HFF-Myc (cell line): ENCODE results near the gene STON2.

Source experiments
- DNase-seq: peaks from one replicate; pipeline ENCODE4 v3.0.0-alpha.2; 2011; ENCODE audit warnings: low read depth; ENCODE audit errors: extremely low read depth
- H3K4me3 ChIP-seq: replicated peaks from 2 replicates; pipeline ENCODE4 v1.5.1; 2011; ENCODE audit warnings: low read depth, mild to moderate bottlenecking, control low read depth, low read length
- TF ChIP-seq, protein P1 (sequence below): IDR thresholded peaks from 2 replicates; pipeline ENCODE4 v1.5.1; 2012; ENCODE audit warnings: mild to moderate bottlenecking, low read depth, low read length, control low read depth; ENCODE audit errors: missing control alignments

The STON2 gene

DNA sequence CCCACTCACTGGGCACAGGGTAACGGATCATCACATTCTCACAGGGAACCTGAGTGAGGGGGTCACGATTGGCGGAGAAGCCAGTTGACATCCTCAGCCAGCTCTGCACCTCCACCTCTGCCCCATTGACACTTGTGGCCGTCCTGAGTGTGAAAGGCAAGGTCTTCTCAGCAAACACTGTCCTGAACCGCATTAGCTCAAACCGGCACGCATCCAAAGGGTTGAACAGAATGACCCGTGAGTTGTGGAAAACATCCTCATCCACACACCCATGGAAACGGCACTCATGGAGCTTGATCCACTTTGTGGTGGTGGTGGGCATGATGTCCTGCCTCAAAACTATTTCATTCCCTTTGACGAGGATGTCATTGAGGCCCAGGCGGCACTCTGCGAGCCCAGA lies 123.0 kb downstream of the STON2 start:
- DNase-seq: no peak
- H3K4me3 ChIP-seq: no peak overlapping the region
- TF ChIP-seq, protein P1, sequence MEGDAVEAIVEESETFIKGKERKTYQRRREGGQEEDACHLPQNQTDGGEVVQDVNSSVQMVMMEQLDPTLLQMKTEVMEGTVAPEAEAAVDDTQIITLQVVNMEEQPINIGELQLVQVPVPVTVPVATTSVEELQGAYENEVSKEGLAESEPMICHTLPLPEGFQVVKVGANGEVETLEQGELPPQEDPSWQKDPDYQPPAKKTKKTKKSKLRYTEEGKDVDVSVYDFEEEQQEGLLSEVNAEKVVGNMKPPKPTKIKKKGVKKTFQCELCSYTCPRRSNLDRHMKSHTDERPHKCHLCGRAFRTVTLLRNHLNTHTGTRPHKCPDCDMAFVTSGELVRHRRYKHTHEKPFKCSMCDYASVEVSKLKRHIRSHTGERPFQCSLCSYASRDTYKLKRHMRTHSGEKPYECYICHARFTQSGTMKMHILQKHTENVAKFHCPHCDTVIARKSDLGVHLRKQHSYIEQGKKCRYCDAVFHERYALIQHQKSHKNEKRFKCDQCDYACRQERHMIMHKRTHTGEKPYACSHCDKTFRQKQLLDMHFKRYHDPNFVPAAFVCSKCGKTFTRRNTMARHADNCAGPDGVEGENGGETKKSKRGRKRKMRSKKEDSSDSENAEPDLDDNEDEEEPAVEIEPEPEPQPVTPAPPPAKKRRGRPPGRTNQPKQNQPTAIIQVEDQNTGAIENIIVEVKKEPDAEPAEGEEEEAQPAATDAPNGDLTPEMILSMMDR: no peak

DNA sequence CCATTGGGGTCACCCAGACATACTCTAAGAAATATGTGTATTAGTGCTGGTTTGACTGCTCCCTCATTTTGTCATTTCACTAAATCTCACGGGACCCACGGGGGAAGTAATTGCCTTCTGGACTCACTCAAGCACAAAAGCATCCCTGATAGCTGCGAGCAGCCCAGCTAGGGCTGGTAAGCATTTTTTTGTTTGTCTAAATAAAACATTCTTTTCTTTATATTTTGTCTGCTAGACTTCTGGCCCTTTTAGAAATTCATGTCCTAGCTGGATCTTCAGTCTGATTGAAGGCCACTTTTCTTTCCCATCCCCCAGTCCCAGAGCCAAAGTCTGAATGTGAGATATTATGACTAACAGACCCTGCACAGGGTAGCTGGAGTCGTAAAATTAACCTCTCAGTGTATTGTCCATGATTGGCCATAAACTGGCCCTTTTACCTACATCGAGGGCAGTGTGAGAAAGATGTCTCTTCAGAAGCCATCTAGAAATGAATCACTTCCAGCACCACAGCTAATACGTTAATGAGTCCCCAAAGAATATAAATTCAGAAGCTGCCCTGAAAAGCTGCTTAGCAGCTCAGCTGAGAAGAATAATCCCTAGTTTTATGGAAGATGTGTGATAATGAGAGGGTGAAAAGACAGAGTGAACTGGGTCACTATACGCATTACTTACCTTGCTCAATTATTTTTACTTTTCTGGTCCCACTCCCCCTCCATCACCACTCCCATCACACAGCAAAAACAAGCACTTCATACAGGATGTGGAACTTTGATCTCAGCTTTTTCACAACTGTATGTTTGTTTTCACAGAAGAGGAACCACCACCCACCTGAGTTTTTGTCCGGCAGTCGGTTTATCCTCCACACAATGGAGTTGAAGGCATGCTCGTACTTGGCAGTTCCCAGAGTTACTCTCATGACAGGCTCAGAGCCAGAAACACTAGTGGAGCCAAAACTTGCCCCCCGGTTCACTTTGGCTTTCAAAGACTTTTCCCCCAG lies 123.8 kb downstream of the STON2 start:
- no peak overlapping the region for H3K4me3 ChIP-seq
- no peak for DNase-seq
- TF ChIP-seq, protein P1: no peak

DNA sequence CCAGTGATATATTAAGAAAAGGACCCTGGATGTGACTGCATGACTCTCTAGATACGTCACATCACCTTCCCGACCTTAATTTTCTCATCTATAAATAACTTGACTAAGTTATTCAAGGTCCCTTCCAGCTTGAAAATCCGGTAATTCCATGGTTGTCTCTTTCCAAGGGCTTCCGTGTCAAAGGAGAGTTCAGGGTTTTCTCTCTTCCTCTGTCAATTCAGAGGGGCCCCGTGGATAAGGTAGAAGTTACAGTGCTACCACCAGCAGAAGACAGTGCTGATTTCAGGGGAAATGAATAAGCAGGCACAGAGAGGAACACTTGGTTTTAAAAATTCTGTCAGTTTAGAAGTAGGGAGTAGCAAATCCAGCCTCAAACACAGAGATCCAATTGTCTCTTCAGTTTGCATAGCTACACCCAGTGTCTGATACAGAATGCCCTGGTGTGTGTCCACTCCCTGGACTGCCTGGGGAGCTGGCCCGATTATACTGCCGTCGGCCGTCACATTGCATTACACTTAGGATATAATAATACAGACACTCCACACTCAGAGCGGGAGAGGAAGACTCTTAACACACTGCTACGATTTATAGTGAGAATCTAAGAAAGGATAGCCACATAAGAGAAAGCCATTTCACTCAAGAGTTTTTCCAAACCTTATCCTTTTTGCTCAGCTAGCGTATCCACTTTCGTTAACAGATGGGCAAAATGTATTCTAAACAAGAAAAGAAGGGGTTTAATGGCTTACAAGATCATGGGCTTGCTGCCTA lies 124.6 kb downstream of the STON2 start:
- H3K4me3 ChIP-seq: no peak overlapping the region
- TF ChIP-seq, protein P1: no peak
- no peak for DNase-seq

DNA sequence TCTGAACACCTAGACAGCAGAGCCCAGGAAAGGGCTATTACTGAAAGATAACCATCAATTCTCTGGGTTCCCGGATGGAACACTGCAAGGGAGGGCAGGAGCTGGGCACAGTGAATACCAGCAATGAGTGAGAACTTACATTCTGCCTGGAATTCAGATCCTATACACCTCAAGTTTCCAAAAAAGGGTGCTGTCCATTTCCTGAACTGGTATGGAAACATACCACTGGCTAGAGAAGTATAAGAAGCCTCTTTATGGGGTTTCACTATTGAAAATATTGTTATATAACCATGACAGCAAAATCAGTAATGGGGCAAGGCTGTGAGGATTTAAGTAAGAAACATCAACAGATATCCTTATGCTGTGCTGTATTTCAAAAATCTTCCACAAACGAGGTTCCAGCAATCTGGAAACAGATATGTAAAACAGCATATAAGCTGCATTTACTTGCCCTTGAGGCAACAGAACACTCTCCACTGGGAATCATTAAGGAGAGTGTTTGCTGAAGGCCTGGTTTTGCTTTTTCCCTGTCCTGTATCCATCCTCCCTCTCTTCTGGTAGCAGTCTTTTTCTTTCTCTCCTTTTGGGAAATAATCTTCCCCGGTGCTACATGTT lies 126.1 kb downstream of the STON2 start:
- TF ChIP-seq, protein P1: no peak
- no peak for DNase-seq
- no peak overlapping the region for H3K4me3 ChIP-seq

DNA sequence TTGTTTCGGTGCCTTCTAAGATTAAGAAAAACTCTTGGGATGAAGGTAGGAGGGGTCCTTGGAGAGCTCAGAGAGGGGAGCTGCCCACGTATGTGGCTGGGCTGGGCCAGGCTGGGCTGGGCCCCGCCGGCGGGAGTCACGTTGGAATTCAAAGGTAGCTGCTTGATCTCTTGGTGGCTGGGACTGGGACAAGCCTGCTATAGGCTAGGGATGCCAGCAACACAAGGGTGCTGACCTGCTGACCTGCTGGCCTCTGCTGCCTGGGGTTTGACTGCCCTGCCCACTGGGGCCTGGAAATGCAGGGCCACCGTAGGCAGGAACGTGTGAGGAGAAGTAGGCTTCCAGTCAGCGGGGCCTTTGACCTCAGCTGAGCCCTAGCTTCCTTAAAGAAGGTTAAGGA lies 126.6 kb downstream of the STON2 start:
- DNase-seq: no peak
- no peak overlapping the region for H3K4me3 ChIP-seq
- TF ChIP-seq, protein P1: no peak

DNA sequence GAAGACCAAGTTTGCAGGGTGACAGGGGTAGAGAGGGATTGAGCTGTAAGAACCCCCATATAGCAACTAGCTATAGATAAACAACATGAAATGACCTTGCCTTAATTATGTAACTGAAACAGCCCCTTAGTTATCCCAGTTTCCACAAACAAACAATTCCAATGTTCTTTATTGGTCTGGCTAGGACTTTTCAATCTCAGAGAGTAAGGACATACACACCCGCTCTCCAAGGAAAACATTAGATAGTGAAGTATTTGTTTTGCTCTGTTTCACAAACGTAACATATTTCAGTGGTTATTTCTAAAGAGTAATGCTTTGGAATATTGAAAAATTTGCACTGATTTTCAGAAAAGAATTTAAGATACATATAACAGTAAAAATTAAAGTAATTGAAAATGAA lies 127.8 kb downstream of the STON2 start:
- no peak for DNase-seq
- TF ChIP-seq, protein P1: no peak

More for the DNA sequence above, 127.8 kb downstream of the STON2 start:
- H3K4me3 ChIP-seq: no peak overlapping the region
